ENCODE measurements around the gene PLCH1. TPM values are rescaled to one million over a fixed set of nuclear protein-coding genes. Genes with fewer than 3 reads are reported as not detected.

PLCH1 gene
- total RNA-seq, 1 donor from 2014 or later = 32.0 TPM

- no peak overlapping the region for H3K4me3 Mint-ChIP-seq
- peaks cover 10% of the 10 kb centered on the region for H3K36me3 ChIP-seq
- no peaks in the 10 kb centered on the region for H3K4me1 ChIP-seq
- H3K9me3 ChIP-seq (ENCODE audit: low read depth) = no peaks in the 10 kb centered on the region
- no peak overlapping the region for H2AFZ ChIP-seq (replicated peaks)
- H3K4me3 ChIP-seq = no peak overlapping the region
- no peak for DNase-seq (ENCODE audit: low spot score)
- no peaks in the 10 kb centered on the region for H3K27me3 Mint-ChIP-seq (ENCODE audit: insufficient read depth, low read depth)
- no peaks in the 10 kb centered on the region for H3F3A ChIP-seq (ENCODE audit: low read depth)
- H3K4me2 ChIP-seq = no peak overlapping the region
- no peaks in the 10 kb centered on the region for H3K79me2 ChIP-seq (ENCODE audit: low read depth)
- TF ChIP-seq EZH2phosphoT487 (IDR thresholded peaks at IDR 0.05) (no peak), CTCF (IDR thresholded peaks at IDR 0.05) (no peak), EZH2 (IDR thresholded peaks at IDR 0.05) (no peak)
- no peaks in the 10 kb centered on the region for H4K20me1 ChIP-seq (ENCODE audit: low read depth)
- no peak overlapping the region for H3K27ac ChIP-seq
- H3K27me3 ChIP-seq = no peaks in the 10 kb centered on the region
- no peak overlapping the region for H3K9ac ChIP-seq
- peaks cover 12% of the 10 kb centered on the region for H3K4me1 Mint-ChIP-seq
- H3K36me3 Mint-ChIP-seq = peaks cover 54% of the 10 kb centered on the region
- H3K27ac Mint-ChIP-seq = no peak overlapping the region
- H3K9me3 Mint-ChIP-seq = no peaks in the 10 kb centered on the region
These were observed 191.5 kb downstream of the PLCH1 start for GRCh38 chr3:155553326-155553725.

DNA sequence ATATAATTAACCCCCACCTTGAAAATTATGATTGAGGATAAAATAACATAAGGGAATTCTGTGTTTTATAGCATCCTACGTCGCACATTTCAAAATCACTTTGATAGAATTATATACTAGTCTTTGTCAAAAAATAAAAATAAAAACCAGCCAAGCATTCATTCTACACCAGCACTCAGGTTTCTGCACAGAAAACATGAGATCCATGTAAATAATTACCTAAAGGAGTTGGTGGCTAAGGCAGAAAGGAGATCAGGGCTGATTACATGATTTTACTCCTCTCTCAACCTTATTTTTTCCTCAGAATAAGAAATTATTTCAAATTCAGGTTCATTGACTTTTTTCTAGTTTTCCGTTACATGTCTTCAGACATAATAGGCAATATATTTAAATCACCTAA, 194.5 kb downstream of the PLCH1 start:
- H3K36me3 ChIP-seq = peaks cover 10% of the 10 kb centered on the region
- no peak overlapping the region for H2AFZ ChIP-seq (replicated peaks)
- H3K27me3 Mint-ChIP-seq (ENCODE audit: insufficient read depth, low read depth) = no peaks in the 10 kb centered on the region
- H3K4me1 ChIP-seq = no peaks in the 10 kb centered on the region
- H3K79me2 ChIP-seq (ENCODE audit: low read depth) = no peaks in the 10 kb centered on the region
- no peaks in the 10 kb centered on the region for H3F3A ChIP-seq (ENCODE audit: low read depth)
- H3K27me3 ChIP-seq = no peaks in the 10 kb centered on the region
- no peak overlapping the region for H3K4me2 ChIP-seq
- H3K27ac Mint-ChIP-seq = no peak overlapping the region
- DNase-seq (ENCODE audit: low spot score) = no peak
- H3K27ac ChIP-seq = no peak overlapping the region
- no peak for TF ChIP-seq EZH2 (IDR thresholded peaks at IDR 0.05)
- no peak for TF ChIP-seq EZH2phosphoT487 (IDR thresholded peaks at IDR 0.05)
- TF ChIP-seq CTCF (IDR thresholded peaks at IDR 0.05) = no peak
- peaks cover 2% of the 10 kb centered on the region for H3K9me3 Mint-ChIP-seq
- H3K4me3 ChIP-seq = no peak overlapping the region
- H4K20me1 ChIP-seq (ENCODE audit: low read depth) = no peaks in the 10 kb centered on the region
- no peak overlapping the region for H3K4me3 Mint-ChIP-seq
- peaks cover 14% of the 10 kb centered on the region for H3K4me1 Mint-ChIP-seq
- H3K9ac ChIP-seq = no peak overlapping the region
- H3K9me3 ChIP-seq (ENCODE audit: low read depth) = no peaks in the 10 kb centered on the region
- peaks cover 48% of the 10 kb centered on the region for H3K36me3 Mint-ChIP-seq

DNA sequence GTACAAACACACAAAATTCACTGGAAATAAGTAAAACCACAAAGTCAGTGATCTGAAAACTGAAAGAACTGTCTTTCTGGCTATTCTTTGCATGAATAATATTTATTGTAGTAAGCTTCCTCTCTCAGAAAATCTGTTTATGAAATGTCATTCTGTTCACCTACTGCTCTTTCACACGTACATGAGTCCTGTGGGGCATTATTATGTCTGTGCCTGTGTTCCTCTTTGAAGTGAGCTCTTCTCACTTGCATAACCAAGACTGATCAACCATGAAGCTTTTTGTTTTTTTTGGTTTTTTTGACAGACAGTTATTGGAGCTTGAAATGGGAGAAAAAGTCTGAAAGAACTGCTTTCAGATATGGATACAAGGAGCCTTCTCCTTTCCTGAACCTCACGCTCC, 195.8 kb downstream of the PLCH1 start:
- TF ChIP-seq EZH2 (IDR thresholded peaks at IDR 0.05) (no peak), CTCF (IDR thresholded peaks at IDR 0.05) (no peak), EZH2phosphoT487 (IDR thresholded peaks at IDR 0.05) (no peak)
- Histone ChIP-seq H3K36me3 (peaks cover 10% of the 10 kb centered on the region), H3F3A (ENCODE audit: low read depth) (no peaks in the 10 kb centered on the region), H4K20me1 (ENCODE audit: low read depth) (no peaks in the 10 kb centered on the region), H3K27ac (no peak overlapping the region), H3K27me3 (no peaks in the 10 kb centered on the region), H3K4me3 (no peak overlapping the region), H3K9ac (no peak overlapping the region), H3K4me2 (no peak overlapping the region), H3K4me1 (no peaks in the 10 kb centered on the region), H3K79me2 (ENCODE audit: low read depth) (no peaks in the 10 kb centered on the region), H3K9me3 (ENCODE audit: low read depth) (no peaks in the 10 kb centered on the region), H2AFZ (replicated peaks) (no peak overlapping the region)
- Mint-ChIP-seq H3K27ac (peak overlapping the region; percentile 73), H3K9me3 (peaks cover 3% of the 10 kb centered on the region), H3K4me3 (no peak overlapping the region), H3K36me3 (peaks cover 35% of the 10 kb centered on the region), H3K4me1 (peaks cover 14% of the 10 kb centered on the region), H3K27me3 (ENCODE audit: insufficient read depth, low read depth) (no peaks in the 10 kb centered on the region)
- DNase-seq (ENCODE audit: low spot score) = no peak

Measured in neural progenitor cell (in vitro differentiated cells).